B cell (primary cell): ENCODE results near the gene SLC29A3. TPM values are rescaled to one million over a fixed set of nuclear protein-coding genes. Genes with fewer than 3 reads are reported as not detected.
"Not testable (repeated sequence)": the region's sequence is repeated elsewhere in the genome, so short reads cannot be mapped to it uniquely, and the experiment has no call there.

Source experiments
- ATAC-seq: fragments of 200-7000 bp; cut with Tn5 transposase; one replicate; pipeline ENCODE4 v1.10.0; 2021; ENCODE audit warnings: low read depth, mild to moderate bottlenecking, moderate number of reproducible peaks, moderate library complexity
- CTCF ChIA-PET: fragments of 350-600 bp; sonication (Branson Sonifier 250); formaldehyde crosslinking; loops from one replicate; lab custom pipeline; 2021; ENCODE audit warnings: antibody characterized with exemption, inconsistent platforms; lab: Charles Lee
- POLR2A ChIA-PET: fragments of 350-600 bp; sonication (Branson Sonifier 250); formaldehyde crosslinking; loops from one replicate; lab custom pipeline; 2021; ENCODE audit warnings: antibody characterized with exemption; lab: Charles Lee
- DNase-seq: peaks from one replicate; pipeline ENCODE4 v3.0.0; 2013
- H2AFZ ChIP-seq: 2 replicates; pipeline ENCODE4 v1.6.1; 2012; ENCODE audit warnings: mild to moderate bottlenecking, low read depth, low read length; ENCODE audit not compliant: insufficient read depth, poor library complexity, severe bottlenecking
- H3K27ac ChIP-seq, 2 donors: 1 replicate in 1 of 2; 2 replicates in 1 of 2; pipeline ENCODE4 v1.5.1; 2012 to 2013; ENCODE audit warnings: low read length in 2 of 2, mild to moderate bottlenecking in 2 of 2, moderate library complexity in 1 of 2
- H3K27me3 ChIP-seq, 4 experiments: fragments of 200-600 bp in 1 of 4; sonication (generic) in 1 of 4; replicated peaks in 1 of 4; 1 replicate in 2 of 4; 2 replicates in 2 of 4; pipeline versions ENCODE4 v1.6.1 to v1.7.0; 2013 to 2016; ENCODE audit warnings: low read length in 3 of 4, mild to moderate bottlenecking in 2 of 4, mixed read lengths in 1 of 4, moderate library complexity in 1 of 4; ENCODE audit not compliant: insufficient read depth in 4 of 4, control insufficient read depth in 3 of 4; ENCODE audit errors: control extremely low read depth in 1 of 4
- H3K36me3 ChIP-seq, 2 experiments: replicated peaks in 1 of 2; 1 replicate in 1 of 2; 2 replicates in 1 of 2; pipeline versions ENCODE4 v1.6.1 to v1.7.1; 2013; ENCODE audit warnings: low read length in 1 of 2; ENCODE audit not compliant: insufficient read depth in 2 of 2, control insufficient read depth in 1 of 2; ENCODE audit errors: control extremely low read depth in 1 of 2, extremely low read depth in 1 of 2
- H3K4me1 ChIP-seq, 2 donors: fragments of 200-600 bp in 1 of 2; sonication (generic) in 1 of 2; 1 replicate in 1 of 2; 2 replicates in 1 of 2; pipeline versions ENCODE4 v1.5.1 to v1.6.1; 2013 to 2017; ENCODE audit warnings: low read length in 2 of 2; ENCODE audit not compliant: control insufficient read depth in 2 of 2, insufficient read depth in 2 of 2
- H3K4me2 ChIP-seq: replicated peaks from 2 replicates; pipeline ENCODE3; 2012; ENCODE audit warnings: mild to moderate bottlenecking, low read depth, low read length; ENCODE audit not compliant: poor library complexity, severe bottlenecking
- H3K4me3 ChIP-seq, 5 experiments: fragments of 200-600 bp in 1 of 5; sonication (generic) in 1 of 5; 1 replicate in 3 of 5; 2 replicates in 2 of 5; pipeline versions ENCODE4 v1.5.1 to v1.7.0; 2011 to 2016; ENCODE audit warnings: low read length in 4 of 5, mild to moderate bottlenecking in 4 of 5, low read depth in 2 of 5, control low read depth in 1 of 5, moderate library complexity in 1 of 5; ENCODE audit not compliant: insufficient read depth in 1 of 5; ENCODE audit errors: control extremely low read depth in 1 of 5, extremely low read depth in 1 of 5
- H3K79me2 ChIP-seq: fragments of 200-600 bp; sonication (generic); one replicate; pipeline ENCODE4 v1.6.0; 2016; ENCODE audit warnings: low read length; ENCODE audit not compliant: control insufficient read depth, insufficient read depth
- H3K9ac ChIP-seq: fragments of 200-600 bp; sonication (generic); 2 replicates; pipeline ENCODE4 v1.6.1; 2017; ENCODE audit warnings: mild to moderate bottlenecking, low read length, moderate library complexity
- H3K9me3 ChIP-seq, 3 donors: one replicate each; pipeline versions ENCODE4 v1.6.1 to v1.7.1; 2013; ENCODE audit warnings: low read length in 2 of 3; ENCODE audit not compliant: control insufficient read depth in 2 of 3, insufficient read depth in 1 of 3; ENCODE audit errors: control extremely low read depth in 1 of 3
- H4K20me1 ChIP-seq: 2 replicates; pipeline ENCODE4 v1.6.0; 2012; ENCODE audit warnings: mild to moderate bottlenecking, low read length; ENCODE audit not compliant: insufficient read depth, control insufficient read depth, poor library complexity, severe bottlenecking
- H3K27ac Mint-ChIP-seq: one replicate; pipeline ENCODE4 v1.8.0; 2021; ENCODE audit warnings: mixed read lengths
- H3K27me3 Mint-ChIP-seq: one replicate; pipeline ENCODE4 v1.8.0; 2021; ENCODE audit warnings: mixed read lengths
- H3K4me1 Mint-ChIP-seq: one replicate; pipeline ENCODE4 v1.8.0; 2021; ENCODE audit warnings: mixed read lengths
- H3K4me3 Mint-ChIP-seq: one replicate; pipeline ENCODE4 v1.8.0; 2021; ENCODE audit warnings: mixed read lengths
- H3K9me3 Mint-ChIP-seq: one replicate; pipeline ENCODE4 v1.8.0; 2022; ENCODE audit warnings: mixed read lengths; ENCODE audit not compliant: insufficient read depth
- EZH2 ChIP-seq: IDR thresholded peaks from 2 replicates; pipeline ENCODE4 v1.6.1; 2012; ENCODE audit warnings: borderline replicate concordance, low read depth, mild to moderate bottlenecking, moderate library complexity, low read length; ENCODE audit not compliant: insufficient read depth, poor library complexity, severe bottlenecking
- WGBS: methylation state at CpG from one replicate; pipeline ENCODE4 v1.1.5; 2013; ENCODE audit warnings: missing lambda C conversion rate; ENCODE audit not compliant: insufficient coverage; 5-methylcytosine and 5-hydroxymethylcytosine counted together
- intact Hi-C: fragments of 100-400 bp; cut with micrococcal nuclease; formaldehyde crosslinking; loops from one replicate; pipeline ENCODE4 v1.10.0; 2022
- polyA plus RNA-seq: library from polyadenylated mRNA; depleted of rRNA; stranded (reverse); fragments of >200 nt; gene quantifications from 2 replicates; pipeline ENCODE4 v1.2.3, GENCODE V29; 2012
- total RNA-seq, 2 donors: library from RNA; stranded (reverse); fragments of 120-200 nt in 1 of 2; gene quantifications; 1 replicate in 1 of 2; 2 replicates in 1 of 2; pipeline versions ENCODE4 v1.2.3 to v1.2.4, GENCODE V29; 2013 to 2022
- TF ChIP-seq, protein P1 (sequence below): fragments of 200-600 bp; IDR thresholded peaks from one replicate; pipeline ENCODE4 v1.8.0; 2022; ENCODE audit warnings: antibody characterized with exemption, mild to moderate bottlenecking

The SLC29A3 gene
- total and polyA plus RNA-seq, 2 donors (not counting 1 experiment from before 2014, with no cell fraction given), result 4.5 to 8.2 TPM

GRCh38 chr10:71272056-71272771 is 46.8 kb upstream of the SLC29A3 start:
- H3K27ac Mint-ChIP-seq, result no peak overlapping the region
- H3K9ac ChIP-seq, result no peak overlapping the region
- no peak overlapping the region for H2AFZ ChIP-seq
- H3K4me2 ChIP-seq, result no peak overlapping the region
- H3K9me3 Mint-ChIP-seq, result no peaks in the 10 kb centered on the region
- H3K36me3 ChIP-seq, result no peaks in the 10 kb centered on the region
- no peaks in the 10 kb centered on the region for H3K79me2 ChIP-seq
- no peaks in the 10 kb centered on the region for H3K27me3 ChIP-seq
- WGBS, result 79% methylated on average over 12 of the region's 15 CpGs
- peaks cover 11% of the 10 kb centered on the region for H3K27me3 Mint-ChIP-seq
- no peak for ATAC-seq
- H3K27ac ChIP-seq, result no peak overlapping the region
- ChIA-PET CTCF (no interaction called here), POLR2A (no interaction called here)
- no peak overlapping the region for H3K4me3 Mint-ChIP-seq
- no peaks in the 10 kb centered on the region for H4K20me1 ChIP-seq
- intact Hi-C loops, result no loop called here
- DNase-seq, result no peak
- H3K4me1 ChIP-seq, result no peaks in the 10 kb centered on the region
- no peaks in the 10 kb centered on the region for H3K9me3 ChIP-seq
- no peaks in the 10 kb centered on the region for H3K4me1 Mint-ChIP-seq
- TF ChIP-seq, protein P1, sequence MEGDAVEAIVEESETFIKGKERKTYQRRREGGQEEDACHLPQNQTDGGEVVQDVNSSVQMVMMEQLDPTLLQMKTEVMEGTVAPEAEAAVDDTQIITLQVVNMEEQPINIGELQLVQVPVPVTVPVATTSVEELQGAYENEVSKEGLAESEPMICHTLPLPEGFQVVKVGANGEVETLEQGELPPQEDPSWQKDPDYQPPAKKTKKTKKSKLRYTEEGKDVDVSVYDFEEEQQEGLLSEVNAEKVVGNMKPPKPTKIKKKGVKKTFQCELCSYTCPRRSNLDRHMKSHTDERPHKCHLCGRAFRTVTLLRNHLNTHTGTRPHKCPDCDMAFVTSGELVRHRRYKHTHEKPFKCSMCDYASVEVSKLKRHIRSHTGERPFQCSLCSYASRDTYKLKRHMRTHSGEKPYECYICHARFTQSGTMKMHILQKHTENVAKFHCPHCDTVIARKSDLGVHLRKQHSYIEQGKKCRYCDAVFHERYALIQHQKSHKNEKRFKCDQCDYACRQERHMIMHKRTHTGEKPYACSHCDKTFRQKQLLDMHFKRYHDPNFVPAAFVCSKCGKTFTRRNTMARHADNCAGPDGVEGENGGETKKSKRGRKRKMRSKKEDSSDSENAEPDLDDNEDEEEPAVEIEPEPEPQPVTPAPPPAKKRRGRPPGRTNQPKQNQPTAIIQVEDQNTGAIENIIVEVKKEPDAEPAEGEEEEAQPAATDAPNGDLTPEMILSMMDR, result no peak
- no peak for TF ChIP-seq EZH2
- no peak overlapping the region for H3K4me3 ChIP-seq

DNA sequence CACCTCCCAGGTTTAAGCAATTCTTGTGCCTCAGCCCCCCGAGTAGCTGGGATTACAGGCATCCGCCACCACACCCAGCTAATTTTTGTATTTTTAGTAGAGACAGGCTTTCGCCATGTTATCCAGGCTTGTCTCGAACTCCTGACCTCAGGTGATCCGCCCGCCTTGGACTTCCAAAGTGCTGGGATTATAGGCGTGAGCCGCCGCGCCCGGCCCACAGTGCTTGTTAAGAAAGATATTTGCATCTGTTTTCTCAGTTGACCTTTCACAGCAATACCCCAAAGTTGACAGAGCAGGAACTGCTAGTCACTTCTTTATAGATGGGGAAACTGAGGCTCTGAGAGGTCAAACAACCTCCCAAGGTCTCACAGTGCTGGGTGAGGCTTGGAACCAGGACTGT is 46.1 kb upstream of the SLC29A3 start:
- H3K4me1 ChIP-seq, H3K27ac ChIP-seq, POLR2A ChIA-PET, H2AFZ ChIP-seq, H3K9me3 ChIP-seq, H3K4me3 Mint-ChIP-seq, intact Hi-C loops, H3K27me3 Mint-ChIP-seq, H3K4me3 ChIP-seq, H4K20me1 ChIP-seq, H3K9ac ChIP-seq, H3K27ac Mint-ChIP-seq, H3K79me2 ChIP-seq, DNase-seq, H3K36me3 ChIP-seq, H3K27me3 ChIP-seq, H3K4me1 Mint-ChIP-seq, H3K9me3 Mint-ChIP-seq, H3K4me2 ChIP-seq, ATAC-seq: not testable (repeated sequence)
- WGBS, result 87% methylated on average over 3 of the region's 11 CpGs
- CTCF ChIA-PET, result interaction anchor here (1.2 kb wide), 1 partner anchor 10 kb away, joined by 3 read pairs; no protein-coding TSS in a partner anchor
